Natural killer cell (primary cell): Measurements from ENCODE around the gene NOL4L. TPM values are rescaled to one million over a fixed set of nuclear protein-coding genes. Genes with fewer than 3 reads are reported as not detected.

ENCODE experiments used
- ATAC-seq, 3 donors: fragments of 150-1000 bp in 2 of 3; fragments of 200-7000 bp in 1 of 3; cut with Tn5 transposase; 1 replicate in 1 of 3; 2 replicates in 2 of 3; pipeline ENCODE4 v1.10.0; 2021; ENCODE audit warnings: mild to moderate bottlenecking in 2 of 3, moderate library complexity in 2 of 3
- DNase-seq, 2 donors: peaks; one replicate each; pipeline versions ENCODE4 v3.0.0 to v3.0.0-alpha.2; 2013 to 2021; ENCODE audit warnings: mixed read lengths in 1 of 2
- H3K27ac ChIP-seq: one replicate; pipeline ENCODE4 v1.5.1; 2013; ENCODE audit warnings: mild to moderate bottlenecking, low read length
- H3K27me3 ChIP-seq: one replicate; pipeline ENCODE4 v1.6.1; 2013; ENCODE audit warnings: low read length; ENCODE audit not compliant: control insufficient read depth, insufficient read depth
- H3K36me3 ChIP-seq: one replicate; pipeline ENCODE4 v1.6.1; 2013; ENCODE audit warnings: low read length; ENCODE audit not compliant: control insufficient read depth, insufficient read depth
- H3K4me1 ChIP-seq: one replicate; pipeline ENCODE4 v1.6.1; 2013; ENCODE audit warnings: low read length; ENCODE audit not compliant: control insufficient read depth, insufficient read depth
- H3K4me3 ChIP-seq: one replicate; pipeline ENCODE4 v1.5.1; 2013; ENCODE audit warnings: low read length
- H3K9me3 ChIP-seq: one replicate; pipeline ENCODE4 v1.6.1; 2013; ENCODE audit warnings: low read length; ENCODE audit not compliant: control insufficient read depth, insufficient read depth
- H3K27ac Mint-ChIP-seq, 2 donors: one replicate each; pipeline ENCODE4 v1.8.0; 2022; ENCODE audit warnings: mild to moderate bottlenecking in 2 of 2, mixed read lengths in 2 of 2, moderate library complexity in 1 of 2
- H3K27me3 Mint-ChIP-seq, 2 donors: one replicate each; pipeline ENCODE4 v1.8.0; 2022; ENCODE audit warnings: low read depth in 2 of 2, mixed read lengths in 2 of 2
- H3K36me3 Mint-ChIP-seq: one replicate; pipeline ENCODE4 v1.8.0; 2022; ENCODE audit warnings: mixed read lengths
- H3K4me1 Mint-ChIP-seq, 2 donors: one replicate each; pipeline ENCODE4 v1.8.0; 2022; ENCODE audit warnings: mixed read lengths in 2 of 2
- H3K4me3 Mint-ChIP-seq: one replicate; pipeline ENCODE4 v1.8.0; 2022; ENCODE audit warnings: mild to moderate bottlenecking, moderate library complexity, mixed read lengths
- H3K9me3 Mint-ChIP-seq, 2 donors: one replicate each; pipeline ENCODE4 v1.8.0; 2022; ENCODE audit warnings: mixed read lengths in 2 of 2
- WGBS: methylation state at CpG from one replicate; pipeline ENCODE4 v1.1.7; 2013; ENCODE audit warnings: missing lambda C conversion rate; ENCODE audit not compliant: insufficient coverage; 5-methylcytosine and 5-hydroxymethylcytosine counted together
- intact Hi-C: fragments of 100-400 bp; cut with micrococcal nuclease; formaldehyde crosslinking; loops from one replicate; pipeline ENCODE4 v1.14.2; 2022
- total RNA-seq, 4 donors: library from RNA; stranded (reverse); fragments of 120-200 nt in 1 of 4; gene quantifications; one replicate each; pipeline versions ENCODE4 v1.2.3 to v1.2.4, GENCODE V29; 2013 to 2022
- TF ChIP-seq, protein P1 (sequence below): fragments of 200-600 bp; IDR thresholded peaks from one replicate; pipeline ENCODE4 v1.8.0; 2022; ENCODE audit warnings: antibody characterized with exemption

The NOL4L gene
- total RNA-seq, 3 donors from 2014 or later (not counting 1 experiment from before 2014, with no cell fraction given), result 101 to 136 (median 114) TPM

DNA sequence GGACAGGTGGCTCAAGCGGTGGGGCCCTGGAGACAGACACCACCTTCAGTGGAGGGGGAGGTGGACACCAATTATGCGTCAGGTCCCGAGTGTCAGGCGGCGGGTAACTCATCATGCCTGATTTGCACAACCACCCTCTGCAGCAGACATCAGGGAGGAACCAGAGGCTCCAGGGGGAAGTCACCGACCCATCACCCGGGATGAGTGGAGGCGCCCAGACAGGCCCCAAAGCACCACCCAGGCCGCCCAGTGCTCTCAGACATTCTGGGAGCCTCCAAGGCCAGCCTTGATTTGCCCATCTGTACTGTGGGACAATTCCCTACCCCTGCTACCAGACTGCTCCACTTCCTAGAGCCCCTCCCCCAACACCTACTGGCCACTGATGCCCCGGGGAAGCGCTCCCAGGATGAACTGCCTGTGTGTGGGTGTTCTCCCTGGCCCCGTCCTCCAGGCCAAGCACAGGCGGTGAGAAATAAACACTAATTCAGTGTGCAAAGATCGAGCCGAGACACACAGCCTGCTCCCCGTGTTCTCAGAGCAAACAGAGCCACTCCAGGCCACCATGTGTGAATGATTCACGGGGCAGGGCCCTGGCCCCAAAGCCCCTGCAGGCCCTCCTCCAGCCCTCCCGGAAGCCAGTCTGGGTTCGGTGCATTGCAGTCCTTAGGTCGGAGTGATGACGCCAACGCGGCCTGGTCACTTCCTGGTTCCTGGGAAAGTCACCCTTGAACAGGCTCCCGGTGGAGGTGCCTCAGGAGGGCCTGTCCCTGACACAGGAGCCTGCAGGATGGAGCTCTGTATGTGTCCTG lies 119.8 kb downstream of the NOL4L start:
- Histone ChIP-seq H3K27ac (no peak overlapping the region), H3K9me3 (no peaks in the 10 kb centered on the region), H3K27me3 (no peaks in the 10 kb centered on the region), H3K4me3 (no peak overlapping the region), H3K4me1 (peaks cover 29% of the 10 kb centered on the region), H3K36me3 (peaks cover 18% of the 10 kb centered on the region)
- Mint-ChIP-seq H3K36me3 (no peaks in the 10 kb centered on the region), H3K27me3 (no peaks in the 10 kb centered on the region), H3K27ac (peak overlapping the region in 1 of 2 donors; percentile 18), H3K4me1 (peaks cover 0 to 24% of the 10 kb centered on the region in 2 donors), H3K4me3 (no peak overlapping the region), H3K9me3 (no peaks in the 10 kb centered on the region)
- intact Hi-C loops, result no loop called here
- TF ChIP-seq, protein P1, sequence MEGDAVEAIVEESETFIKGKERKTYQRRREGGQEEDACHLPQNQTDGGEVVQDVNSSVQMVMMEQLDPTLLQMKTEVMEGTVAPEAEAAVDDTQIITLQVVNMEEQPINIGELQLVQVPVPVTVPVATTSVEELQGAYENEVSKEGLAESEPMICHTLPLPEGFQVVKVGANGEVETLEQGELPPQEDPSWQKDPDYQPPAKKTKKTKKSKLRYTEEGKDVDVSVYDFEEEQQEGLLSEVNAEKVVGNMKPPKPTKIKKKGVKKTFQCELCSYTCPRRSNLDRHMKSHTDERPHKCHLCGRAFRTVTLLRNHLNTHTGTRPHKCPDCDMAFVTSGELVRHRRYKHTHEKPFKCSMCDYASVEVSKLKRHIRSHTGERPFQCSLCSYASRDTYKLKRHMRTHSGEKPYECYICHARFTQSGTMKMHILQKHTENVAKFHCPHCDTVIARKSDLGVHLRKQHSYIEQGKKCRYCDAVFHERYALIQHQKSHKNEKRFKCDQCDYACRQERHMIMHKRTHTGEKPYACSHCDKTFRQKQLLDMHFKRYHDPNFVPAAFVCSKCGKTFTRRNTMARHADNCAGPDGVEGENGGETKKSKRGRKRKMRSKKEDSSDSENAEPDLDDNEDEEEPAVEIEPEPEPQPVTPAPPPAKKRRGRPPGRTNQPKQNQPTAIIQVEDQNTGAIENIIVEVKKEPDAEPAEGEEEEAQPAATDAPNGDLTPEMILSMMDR, result no peak
- DNase-seq (no peak), ATAC-seq (no peak)
- 95% methylated on average over 24 of the region's 24 CpGs for WGBS

DNA sequence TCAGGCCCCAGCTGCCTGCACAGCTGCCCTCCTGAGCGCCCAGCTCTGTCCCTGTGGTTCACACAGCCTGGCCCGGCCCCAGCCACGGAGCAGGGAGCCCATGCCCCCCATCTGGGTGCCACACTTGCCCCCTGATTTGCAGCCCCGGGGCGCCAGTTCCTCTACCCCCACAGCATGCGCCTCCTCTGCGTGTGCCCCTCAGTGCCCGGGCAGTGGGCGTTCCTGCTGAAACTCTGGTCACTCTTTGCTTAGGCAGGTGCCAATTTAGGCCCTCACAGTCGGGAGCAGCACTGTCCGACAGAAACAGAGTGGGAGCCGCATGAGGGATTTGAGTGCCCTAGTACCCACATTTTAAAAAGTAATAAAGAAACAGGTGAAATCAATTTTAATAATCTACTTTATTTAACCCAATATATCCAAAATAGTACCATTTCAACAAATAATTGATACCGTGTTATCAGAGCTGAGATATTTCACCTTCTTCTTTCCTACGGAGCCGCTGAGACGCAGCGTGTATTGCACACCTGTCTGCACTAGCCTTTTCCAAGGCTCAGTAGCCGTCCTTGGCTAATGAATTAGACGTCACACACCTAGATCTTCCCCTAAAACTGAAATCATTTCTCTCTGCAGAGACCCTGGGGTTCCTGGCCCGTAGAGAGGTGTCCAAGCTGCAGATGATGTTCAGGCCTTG lies 120.6 kb downstream of the NOL4L start:
- Mint-ChIP-seq H3K4me1 (peaks cover 6 to 27% of the 10 kb centered on the region in 2 donors), H3K9me3 (no peaks in the 10 kb centered on the region), H3K36me3 (no peaks in the 10 kb centered on the region), H3K27ac (peak overlapping the region in 1 of 2 donors; percentile 18), H3K4me3 (no peak overlapping the region), H3K27me3 (no peaks in the 10 kb centered on the region)
- H3K4me3 ChIP-seq, result no peak overlapping the region
- peaks cover 28% of the 10 kb centered on the region for H3K4me1 ChIP-seq
- 95% methylated on average over 19 of the region's 20 CpGs for WGBS
- no peaks in the 10 kb centered on the region for H3K27me3 ChIP-seq
- no peak overlapping the region for H3K27ac ChIP-seq
- no peaks in the 10 kb centered on the region for H3K9me3 ChIP-seq
- intact Hi-C loops, result no loop called here
- peaks cover 22% of the 10 kb centered on the region for H3K36me3 ChIP-seq
- TF ChIP-seq, protein P1, result no peak
- no peak for ATAC-seq
- no peak for DNase-seq

DNA sequence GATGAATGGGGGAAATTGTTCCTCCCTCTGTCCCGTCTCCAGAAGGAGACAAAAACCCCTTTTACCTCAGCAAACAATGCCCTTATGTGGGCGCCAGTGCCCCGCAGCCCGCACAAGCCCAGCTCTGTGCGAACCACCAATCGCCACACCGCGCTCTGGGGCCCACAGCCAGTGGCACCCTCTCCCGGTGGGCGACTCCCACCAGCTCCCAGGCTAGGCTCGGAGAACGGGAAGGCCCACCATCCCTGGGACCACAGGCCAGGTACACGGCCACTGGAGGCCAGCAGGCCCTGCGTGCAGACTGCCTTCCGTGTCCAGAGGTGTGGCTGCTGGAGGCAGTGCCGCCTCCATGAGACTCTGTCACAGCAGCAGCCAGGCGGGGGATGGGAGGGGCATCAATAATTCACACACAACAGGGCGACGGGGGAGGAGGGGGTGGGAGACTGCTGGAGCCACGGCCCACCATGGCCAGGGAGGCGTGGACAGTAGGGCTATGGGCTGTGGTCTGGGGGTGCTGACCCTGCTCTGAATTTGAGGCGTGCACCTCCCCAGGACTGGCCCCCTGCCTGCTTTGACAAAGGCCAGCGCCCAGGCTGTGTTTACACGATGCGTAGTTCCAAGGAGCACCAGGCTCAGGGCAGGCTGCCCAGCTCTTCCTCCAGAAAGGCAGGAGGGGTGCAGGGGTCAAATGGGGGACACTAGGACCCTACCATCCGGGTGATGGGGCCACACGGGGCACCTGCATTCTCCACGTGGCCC lies 121.3 kb downstream of the NOL4L start:
- H3K27ac Mint-ChIP-seq, result peak overlapping the region in 1 of 2 donors; percentile 18
- no peak for ATAC-seq
- Histone ChIP-seq H3K4me3 (no peak overlapping the region), H3K36me3 (peaks cover 20% of the 10 kb centered on the region), H3K27ac (no peak overlapping the region), H3K9me3 (no peaks in the 10 kb centered on the region), H3K4me1 (peaks cover 28% of the 10 kb centered on the region), H3K27me3 (no peaks in the 10 kb centered on the region)
- 92% methylated on average over 28 of the region's 28 CpGs for WGBS
- peaks cover 6 to 29% of the 10 kb centered on the region in 2 donors for H3K4me1 Mint-ChIP-seq
- intact Hi-C loops, result no loop called here
- no peaks in the 10 kb centered on the region for H3K9me3 Mint-ChIP-seq
- H3K4me3 Mint-ChIP-seq, result no peak overlapping the region
- H3K36me3 Mint-ChIP-seq, result no peaks in the 10 kb centered on the region
- H3K27me3 Mint-ChIP-seq, result no peaks in the 10 kb centered on the region
- no peak for DNase-seq
- TF ChIP-seq, protein P1, result no peak
